HG03575 (cell line): ENCODE results near the gene RALY.
"Not testable (repeated sequence)": the region's sequence is repeated elsewhere in the genome, so short reads cannot be mapped to it uniquely, and the experiment has no call there.

Experiments used
- ATAC-seq: cut with Tn5 transposase; IDR thresholded peaks from one replicate; pipeline ENCODE4 v1.9.1; 2021; ENCODE audit not compliant: unreplicated experiment, insufficient number of reproducible peaks, low FRiP score; ENCODE audit errors: extremely low read depth

RALY gene

GRCh38 chr20:34114809-34115208, 121.1 kb downstream of the RALY start:
- no peak for ATAC-seq

- ATAC-seq, result no peak
These were observed 121.5 kb downstream of the RALY start for GRCh38 chr20:34115232-34115631.

GRCh38 chr20:34120213-34120612, 126.5 kb downstream of the RALY start:
- no peak for ATAC-seq

- ATAC-seq, result no peak
These were observed 128.7 kb downstream of the RALY start for GRCh38 chr20:34122274-34122980.

GRCh38 chr20:34123309-34123708, 129.6 kb downstream of the RALY start:
- no peak for ATAC-seq

GRCh38 chr20:34124469-34125249, 130.9 kb downstream of the RALY start:
- ATAC-seq, result no peak

- no peak for ATAC-seq
These were observed 134.1 kb downstream of the RALY start for GRCh38 chr20:34127792-34128191.

- ATAC-seq, result no peak
These were observed 135.9 kb downstream of the RALY start for GRCh38 chr20:34129518-34130162.

GRCh38 chr20:34131491-34131890, 137.8 kb downstream of the RALY start:
- ATAC-seq, result no peak

GRCh38 chr20:34132491-34132890, 138.8 kb downstream of the RALY start:
- ATAC-seq, result not testable (repeated sequence)

GRCh38 chr20:34132943-34133342, 139.2 kb downstream of the RALY start:
- ATAC-seq, result not testable (repeated sequence)

GRCh38 chr20:34133365-34133860, 139.7 kb downstream of the RALY start:
- not testable (repeated sequence) for ATAC-seq
